Stimulated activated CD8-positive, alpha-beta memory T cell treated with anti-CD3 and anti-CD28 coated beads, Interleukin-4, amount 100 ng/mL, for 4 hours (primary cell): ENCODE results near the gene SENP3.
"Not testable (repeated sequence)": the region's sequence is repeated elsewhere in the genome, so short reads cannot be mapped to it uniquely, and the experiment has no call there.

Experiments
- DNase-seq, 2 donors: peaks; one replicate each; pipeline ENCODE4 v3.0.0-alpha.2; 2020; ENCODE audit warnings: low read depth in 2 of 2, low spot score in 1 of 2

SENP3 gene

GRCh38 chr17:7591596-7591995, 29.9 kb downstream of the SENP3 start:
- DNase-seq = no peak

- no peak for DNase-seq
Measured at GRCh38 chr17:7592422-7593021, 30.8 kb downstream of the SENP3 start.

DNA sequence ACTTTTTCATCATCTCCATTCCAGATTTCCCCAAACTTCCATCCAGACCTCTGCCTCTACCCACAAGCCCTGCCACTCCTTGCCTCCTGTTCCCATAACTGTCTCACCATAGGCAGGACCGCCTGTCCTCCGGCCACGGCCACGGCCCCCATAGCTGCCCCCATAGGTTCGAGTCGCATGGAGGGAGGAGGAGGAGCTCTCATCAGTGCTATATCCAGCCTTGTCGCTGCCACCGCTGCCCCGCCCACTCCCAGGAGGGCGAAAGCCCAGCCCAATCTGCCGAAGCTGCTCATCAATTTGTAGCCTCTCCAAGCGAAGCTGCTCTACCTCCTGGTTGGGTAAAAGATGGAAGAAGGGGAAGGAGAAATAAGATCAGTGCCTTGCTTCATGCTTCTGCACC, 31.6 kb downstream of the SENP3 start:
- DNase-seq = no peak

- DNase-seq = not testable (repeated sequence)
Measured at GRCh38 chr17:7597561-7597960, 35.8 kb downstream of the SENP3 start.

DNA sequence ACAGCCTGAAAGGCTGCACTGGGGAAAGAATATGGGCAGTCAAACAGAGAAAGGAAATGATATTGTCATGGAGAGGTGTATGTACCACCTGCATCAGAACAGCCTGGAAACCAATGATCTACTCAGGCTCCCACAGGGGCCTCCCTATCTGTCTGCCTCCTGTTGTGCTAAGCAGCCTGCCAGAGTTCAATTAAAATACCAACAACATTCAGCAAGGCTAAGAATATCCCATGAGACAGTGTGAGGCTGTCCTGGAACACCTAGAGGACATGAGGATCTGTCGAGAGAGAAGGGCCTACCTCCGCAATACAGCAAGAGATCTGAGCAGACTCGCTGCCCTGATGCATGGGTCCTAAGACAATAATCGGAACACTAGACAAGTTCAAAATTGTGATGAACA, 44.6 kb downstream of the SENP3 start:
- DNase-seq = no peak

GRCh38 chr17:7610641-7611040, 48.9 kb downstream of the SENP3 start:
- no peak for DNase-seq

DNA sequence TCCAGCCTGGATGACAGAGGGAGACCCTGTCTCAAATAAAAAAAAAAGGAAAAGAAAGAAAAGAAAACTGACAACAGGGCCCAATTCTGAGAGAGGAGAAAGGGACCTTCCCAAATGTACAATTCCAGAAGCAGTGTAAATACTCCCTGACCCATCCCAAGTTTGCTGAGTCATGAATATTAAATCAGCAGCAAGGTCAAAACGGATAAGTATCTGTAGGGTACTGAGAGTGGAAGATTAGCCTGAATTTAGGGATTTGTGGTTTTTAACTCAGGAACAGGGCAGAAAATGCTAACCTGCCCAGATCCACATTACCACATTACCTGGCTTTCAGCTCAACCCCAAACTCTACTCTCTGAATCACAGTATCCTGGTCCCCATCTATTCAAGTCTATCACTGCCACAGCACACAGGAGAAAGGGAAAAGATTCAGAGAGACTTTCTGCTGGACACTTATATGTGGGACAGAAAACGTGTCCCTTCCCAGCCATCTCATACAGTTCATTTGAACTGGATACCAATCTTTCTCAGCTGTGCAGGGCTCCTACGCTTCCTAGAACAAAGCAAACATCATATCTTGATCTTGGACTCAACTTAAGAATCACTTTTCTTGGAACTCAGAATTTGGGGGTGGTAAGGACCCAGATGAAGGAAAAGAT, 50.0 kb downstream of the SENP3 start:
- DNase-seq = no peak

- no peak for DNase-seq
Measured at GRCh38 chr17:7612294-7612640, 50.5 kb downstream of the SENP3 start.

DNA sequence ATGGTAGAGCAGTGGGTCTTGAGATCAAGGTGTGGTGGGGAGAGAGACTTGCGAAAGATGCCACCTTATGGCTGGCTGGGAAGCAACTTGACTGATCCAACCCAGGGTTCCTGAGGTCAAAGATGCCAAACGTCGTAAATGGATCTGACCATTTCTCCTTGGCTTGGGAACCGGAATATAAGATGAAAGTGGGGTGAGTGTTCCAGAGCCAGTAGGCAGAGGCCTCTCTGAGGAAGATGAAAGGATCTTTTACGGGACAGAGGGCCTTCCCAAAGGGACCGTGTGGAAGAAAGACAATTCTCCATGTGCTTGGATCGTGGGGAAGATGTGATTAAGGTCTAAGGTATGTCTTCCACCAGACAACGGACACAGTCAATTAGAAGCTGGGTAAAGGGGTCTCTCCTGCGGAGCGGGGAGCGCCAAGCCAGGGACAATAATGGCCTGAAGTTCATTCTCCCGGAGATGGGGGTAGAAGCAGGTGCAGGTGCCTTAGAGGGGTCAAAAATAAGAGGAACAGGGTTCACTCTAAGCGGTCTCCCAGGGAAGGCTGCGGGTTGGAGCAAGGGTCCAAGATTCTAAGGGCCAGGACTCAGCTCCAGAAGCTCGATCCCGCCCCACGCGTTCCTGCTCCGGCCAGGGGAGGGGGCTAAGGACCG, 52.2 kb downstream of the SENP3 start:
- no peak for DNase-seq

DNA sequence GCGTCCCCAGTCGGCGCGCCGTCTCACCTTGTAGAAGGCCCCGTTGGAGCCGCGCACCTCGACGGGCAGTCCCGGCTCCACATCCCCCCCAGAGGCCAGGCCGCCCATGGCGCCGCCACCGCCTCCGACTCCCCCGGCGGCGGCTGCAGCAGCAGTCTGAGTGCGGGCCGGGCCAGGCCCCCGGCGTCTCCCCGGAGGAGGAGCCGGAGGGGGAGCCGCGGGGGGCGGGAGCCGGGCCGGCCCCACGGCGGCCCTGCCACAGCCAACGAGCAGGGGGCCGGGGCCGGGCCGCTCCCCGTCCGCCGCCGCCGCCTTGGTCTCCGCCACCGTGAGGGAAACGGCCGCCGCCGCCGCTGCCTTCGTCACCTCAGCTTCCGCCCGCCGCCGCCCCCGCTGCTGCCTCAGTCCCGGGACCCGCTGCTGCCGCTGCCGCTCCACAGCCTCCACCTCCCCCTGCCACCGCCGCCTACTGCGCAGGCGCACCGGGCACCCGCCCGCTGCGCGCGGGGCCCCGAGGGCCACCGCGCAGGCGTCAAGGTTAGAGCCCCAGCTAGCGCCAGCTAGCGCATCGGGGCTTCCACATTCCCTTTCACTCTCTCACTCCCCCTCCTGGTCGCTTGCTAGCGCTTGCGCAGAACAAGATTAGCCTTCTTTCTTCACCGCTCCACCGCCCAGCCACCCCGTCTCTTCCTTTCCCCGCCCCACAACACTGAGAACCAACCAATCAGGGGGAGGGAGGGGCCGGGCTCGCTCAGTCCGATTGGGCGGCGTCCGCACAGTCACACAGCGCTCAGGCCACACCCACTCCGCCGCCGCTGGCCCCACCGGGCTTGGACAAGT, 52.9 kb downstream of the SENP3 start, which contains the start of gene FXR2:
FXR2 (minus strand) TSS at position 473 of the 840 bp plus-strand sequence; CDS start at position 108, 365 bp downstream.
- DNase-seq = peak; percentile 92 to 98

DNA sequence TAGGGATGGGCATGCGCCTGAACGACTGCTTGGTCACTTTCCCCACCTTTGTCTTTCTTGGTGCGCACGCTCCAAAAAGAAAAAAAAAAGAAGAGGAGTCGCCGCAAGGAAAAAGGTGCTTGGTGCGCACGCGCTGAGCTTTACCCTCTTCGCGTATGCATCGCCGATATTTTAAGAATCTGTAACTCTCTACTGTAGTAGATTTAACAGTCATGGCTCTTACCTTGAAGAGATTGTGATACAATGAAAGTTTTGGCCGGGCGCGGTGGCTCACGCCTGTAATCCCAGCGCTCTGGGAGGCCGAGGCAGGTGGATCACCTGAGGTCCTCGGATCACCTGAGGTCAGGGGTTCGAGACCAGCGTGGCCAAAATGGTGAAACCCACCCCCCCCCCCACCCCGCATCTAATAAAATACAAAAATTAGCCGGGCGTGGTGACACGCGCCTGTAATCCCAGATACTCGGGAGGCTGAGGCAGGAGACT, 53.6 kb downstream of the SENP3 start:
- DNase-seq = no peak

DNA sequence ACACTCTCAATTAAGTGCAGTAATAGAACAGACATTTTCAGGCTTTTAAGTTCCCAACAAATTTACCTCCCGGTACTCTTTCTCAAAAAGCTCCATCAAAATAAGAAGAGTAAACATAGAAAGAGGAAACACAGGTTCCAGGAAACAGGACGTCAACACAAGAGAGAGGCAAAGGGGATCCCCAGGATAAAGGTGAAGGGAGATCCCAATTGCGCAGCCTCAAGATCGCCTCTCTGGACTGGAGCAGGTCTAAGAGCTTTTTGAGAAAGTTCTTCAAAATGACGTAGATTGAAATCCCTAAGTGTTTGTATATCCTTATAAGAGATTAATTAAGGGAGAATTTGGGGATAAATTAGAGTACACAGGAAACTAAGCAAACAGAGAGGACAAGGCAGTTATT, 56.9 kb downstream of the SENP3 start:
- no peak for DNase-seq

DNA sequence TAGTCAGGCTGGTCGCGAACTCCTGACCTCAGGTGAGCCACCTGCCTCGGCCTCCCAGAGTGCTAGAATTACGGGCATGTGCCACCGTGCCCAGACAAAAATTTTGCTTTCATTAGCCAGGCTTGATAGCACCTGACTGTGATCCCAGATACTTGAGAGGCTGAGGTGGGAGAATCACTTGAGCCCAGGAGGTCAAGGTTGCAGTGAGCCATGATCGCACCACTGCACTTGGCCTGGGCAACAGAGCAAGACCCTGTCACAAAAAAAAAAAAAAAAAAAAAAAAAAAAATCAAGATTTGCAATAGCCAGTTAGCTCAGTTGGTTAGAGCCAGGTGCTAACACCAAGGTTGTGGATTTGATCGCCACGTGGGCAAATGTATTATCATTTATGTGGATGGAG, 59.1 kb downstream of the SENP3 start:
- DNase-seq = no peak
